ENCODE results near the gene GRIK2.

The GRIK2 gene

DNA sequence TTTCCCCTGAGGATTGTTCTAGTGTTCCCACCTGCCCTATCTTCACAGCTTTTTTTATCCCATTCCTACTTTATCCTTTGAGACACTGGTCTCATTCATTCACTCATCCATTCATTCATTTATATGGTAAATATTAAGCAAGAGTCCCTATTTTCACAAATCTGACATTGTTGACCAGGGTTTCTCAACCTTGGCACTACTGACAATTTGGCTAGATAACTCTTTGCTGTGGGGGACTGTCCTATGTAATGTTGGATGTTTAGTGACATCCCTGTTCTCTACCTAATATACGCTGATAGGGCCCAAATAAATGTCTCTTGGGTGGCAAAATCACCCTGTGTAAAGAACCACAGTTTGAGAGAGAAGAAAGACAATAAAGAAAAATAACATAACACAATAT lies 345.0 kb downstream of the GRIK2 start:
- H3K4me3 ChIP-seq (ENCODE audit: low read length), result no peak overlapping the region
- no peak for TF ChIP-seq ZNF274 (IDR thresholded peaks at IDR 0.05; ENCODE audit: low read depth, low read length)

DNA sequence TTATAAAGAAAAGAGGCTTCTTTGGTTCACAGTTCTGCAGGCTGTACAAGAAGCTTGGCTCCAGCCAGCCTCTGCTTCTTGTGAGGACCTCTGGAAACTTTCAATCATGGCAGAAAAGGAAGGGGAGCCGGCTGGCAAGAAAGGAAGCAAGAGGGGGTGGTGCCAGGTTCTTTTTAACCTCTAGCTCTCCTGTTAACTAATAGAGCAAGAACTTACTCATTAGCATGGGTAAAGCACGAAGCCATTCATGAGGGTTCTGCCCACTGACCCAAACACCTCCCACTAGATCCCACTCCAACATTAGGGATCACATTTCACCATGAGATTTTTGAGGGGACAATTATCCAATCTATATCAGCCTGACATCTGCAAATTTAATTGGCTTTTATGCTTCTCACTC lies 347.1 kb downstream of the GRIK2 start:
- H3K4me3 ChIP-seq (ENCODE audit: low read length), result no peak overlapping the region
- TF ChIP-seq ZNF274 (IDR thresholded peaks at IDR 0.05; ENCODE audit: low read depth, low read length), result no peak

DNA sequence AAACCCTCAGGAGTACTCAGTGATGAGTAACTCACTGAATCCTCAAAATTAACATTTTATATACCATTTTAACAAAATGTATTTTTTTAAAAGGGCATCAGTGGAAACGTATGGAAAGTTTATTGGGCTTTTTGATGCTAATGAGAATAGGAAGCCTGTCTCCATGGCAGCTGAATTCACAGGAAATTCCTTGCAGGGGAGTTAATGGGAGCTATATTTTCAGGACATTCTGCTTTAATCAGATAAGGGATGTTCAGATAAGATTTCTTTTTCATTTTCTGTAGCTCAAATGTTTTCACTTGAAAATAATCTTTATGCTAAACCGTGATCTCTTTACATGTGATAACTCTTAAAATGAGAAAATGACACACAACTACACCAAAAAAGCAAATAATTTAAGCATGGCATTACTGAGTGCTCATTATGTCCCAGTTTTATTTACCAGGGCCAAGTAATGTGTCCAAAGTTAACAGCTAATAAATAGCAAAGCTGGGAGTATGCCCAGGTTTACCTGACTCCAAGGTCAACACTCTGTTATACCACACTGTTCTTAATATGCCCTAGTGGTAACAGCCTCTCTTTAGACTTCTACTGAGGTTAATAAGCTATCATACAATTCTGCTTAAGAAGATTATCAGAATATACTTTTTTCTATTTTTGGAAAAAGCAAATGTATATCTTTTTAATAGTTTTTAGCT lies 348.1 kb downstream of the GRIK2 start:
- H3K4me3 ChIP-seq (ENCODE audit: low read length), result no peak overlapping the region

DNA sequence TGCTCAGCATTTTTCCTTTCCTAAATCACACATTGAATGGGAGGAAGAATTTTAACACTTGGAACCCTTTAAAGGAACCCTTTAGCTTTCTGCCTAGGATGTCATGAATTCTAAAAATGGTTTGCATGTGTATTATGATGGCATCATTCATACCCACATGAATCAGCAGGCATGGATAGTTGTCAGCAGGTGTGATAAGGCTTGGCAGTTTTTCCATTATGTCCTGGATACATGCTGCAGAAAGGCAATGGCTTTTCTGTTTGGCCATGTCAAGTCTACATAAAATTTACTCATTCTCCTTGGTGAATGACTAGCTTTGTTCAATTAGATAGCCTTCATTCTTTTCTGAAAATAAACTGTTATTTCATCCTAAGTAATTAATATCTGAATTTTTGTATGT lies 353.7 kb downstream of the GRIK2 start:
- H3K4me3 ChIP-seq (ENCODE audit: low read length), result no peak overlapping the region
- TF ChIP-seq ZNF274 (IDR thresholded peaks at IDR 0.05; ENCODE audit: low read depth, low read length), result no peak

More for the DNA sequence above, 348.1 kb downstream of the GRIK2 start:
- no peak for TF ChIP-seq ZNF274 (IDR thresholded peaks at IDR 0.05; ENCODE audit: low read depth, low read length)

DNA sequence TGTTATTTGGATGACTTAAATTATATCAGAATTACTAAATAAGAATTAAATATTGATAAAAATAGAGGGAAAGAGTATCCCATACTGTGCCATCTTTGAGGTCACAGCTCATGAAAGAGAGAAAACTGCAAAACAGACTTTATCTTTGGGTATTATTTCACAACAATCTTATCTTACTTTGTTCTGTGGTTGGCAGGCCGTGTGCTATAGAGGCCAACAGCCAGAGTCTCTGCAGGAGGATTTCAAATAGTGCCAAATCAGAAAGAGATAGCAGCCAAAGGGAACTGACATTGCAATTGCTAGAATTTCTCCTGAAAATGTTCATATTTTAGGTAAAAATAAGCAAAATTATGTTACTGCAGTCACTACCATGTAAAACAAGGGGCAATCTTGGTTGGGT lies 354.2 kb downstream of the GRIK2 start:
- no peak for TF ChIP-seq ZNF274 (IDR thresholded peaks at IDR 0.05; ENCODE audit: low read depth, low read length)
- H3K4me3 ChIP-seq (ENCODE audit: low read length), result no peak overlapping the region

DNA sequence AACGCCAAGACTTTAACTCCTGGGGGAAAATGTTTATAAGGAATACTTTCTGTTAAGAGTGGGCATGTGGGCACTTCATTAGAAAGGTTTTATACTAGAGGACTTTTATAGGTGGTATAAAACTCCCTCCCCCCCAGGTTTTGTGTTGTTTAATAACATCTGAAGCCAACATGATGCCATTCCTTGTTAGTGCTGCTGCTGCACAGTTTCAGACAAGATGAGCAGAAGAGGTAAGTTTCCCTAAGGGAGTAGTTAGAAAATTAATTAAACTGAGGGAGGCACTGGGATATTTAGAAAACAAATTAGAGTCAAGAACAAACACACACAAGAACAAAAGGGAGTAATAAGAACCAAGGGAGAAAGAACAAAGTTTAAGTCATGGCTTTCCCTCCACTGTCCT lies 362.4 kb downstream of the GRIK2 start:
- no peak for TF ChIP-seq ZNF274 (IDR thresholded peaks at IDR 0.05; ENCODE audit: low read depth, low read length)
- no peak overlapping the region for H3K4me3 ChIP-seq (ENCODE audit: low read length)

DNA sequence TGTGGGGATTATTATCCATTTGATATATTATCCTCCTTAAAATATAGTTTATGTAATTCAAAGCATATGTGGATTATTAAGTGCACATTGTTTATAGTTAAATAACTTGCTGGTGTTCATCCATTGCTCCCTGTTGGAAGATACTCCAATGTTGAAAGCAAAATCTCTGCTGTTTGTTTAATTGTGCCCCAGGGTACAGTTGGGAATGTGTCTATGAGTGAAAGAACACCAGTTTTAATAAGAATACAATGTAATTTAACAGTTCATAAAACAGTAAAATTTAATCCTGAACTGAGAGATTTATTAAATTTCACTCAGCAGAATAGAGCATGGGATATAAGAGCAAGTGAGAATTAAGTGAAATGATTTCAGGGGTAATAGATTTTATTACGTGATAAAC lies 364.9 kb downstream of the GRIK2 start:
- H3K4me3 ChIP-seq (ENCODE audit: low read length), result no peak overlapping the region
- no peak for TF ChIP-seq ZNF274 (IDR thresholded peaks at IDR 0.05; ENCODE audit: low read depth, low read length)

DNA sequence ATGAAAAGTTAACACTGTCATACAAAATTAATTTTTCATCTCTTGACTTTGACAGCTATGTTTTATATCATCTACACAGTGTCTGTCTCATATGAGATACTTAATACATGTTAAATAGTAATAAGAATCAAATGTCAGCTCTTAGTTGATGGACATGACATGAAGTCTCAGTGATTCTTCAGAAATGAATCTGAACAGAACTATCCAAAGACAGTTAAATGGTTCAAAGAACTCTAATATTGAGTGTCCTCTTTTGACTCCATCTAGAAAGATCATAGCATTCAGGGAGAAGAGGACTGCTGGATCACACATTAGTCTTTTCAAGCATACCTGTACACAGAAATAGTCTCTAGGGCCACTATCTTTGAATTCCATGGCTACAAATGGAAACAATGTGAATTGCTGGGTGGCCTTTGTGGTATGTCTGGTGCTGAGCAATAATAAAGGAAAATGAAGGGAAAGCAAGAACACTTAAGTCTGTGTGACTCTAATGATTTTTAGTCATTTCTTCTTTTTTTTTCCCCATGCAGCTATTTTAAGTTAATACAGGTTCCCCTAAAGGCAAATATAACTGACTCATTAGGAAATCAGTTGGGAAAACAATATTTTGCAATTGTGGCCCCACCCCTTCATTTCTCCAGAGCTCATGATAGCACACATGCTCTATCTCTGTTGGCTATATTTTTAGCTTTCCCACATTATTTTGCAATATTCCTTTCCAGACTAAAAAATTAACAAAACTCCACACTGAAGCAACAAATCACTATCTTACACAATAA lies 367.5 kb downstream of the GRIK2 start:
- TF ChIP-seq ZNF274 (IDR thresholded peaks at IDR 0.05; ENCODE audit: low read depth, low read length), result no peak
- no peak overlapping the region for H3K4me3 ChIP-seq (ENCODE audit: low read length)

DNA sequence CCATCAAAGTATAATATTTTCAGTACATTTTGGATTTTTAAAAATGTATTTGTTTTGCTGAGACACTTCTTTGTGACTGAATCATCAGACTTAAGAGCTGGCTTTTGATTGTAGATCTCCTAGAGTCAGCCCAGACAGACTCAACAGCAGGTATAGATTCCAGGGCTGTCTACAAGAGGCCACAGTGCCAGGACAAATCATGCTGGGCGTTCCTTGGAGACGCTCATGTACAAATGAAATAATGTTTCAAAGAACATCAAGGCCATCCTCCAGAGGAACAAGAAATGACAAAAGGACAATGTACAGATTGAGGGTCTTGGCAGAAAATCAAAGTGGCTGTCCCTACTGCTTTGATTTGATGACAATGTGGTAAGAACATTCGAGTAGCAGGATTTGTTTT lies 369.3 kb downstream of the GRIK2 start:
- no peak overlapping the region for H3K4me3 ChIP-seq (ENCODE audit: low read length)
- no peak for TF ChIP-seq ZNF274 (IDR thresholded peaks at IDR 0.05; ENCODE audit: low read depth, low read length)

DNA sequence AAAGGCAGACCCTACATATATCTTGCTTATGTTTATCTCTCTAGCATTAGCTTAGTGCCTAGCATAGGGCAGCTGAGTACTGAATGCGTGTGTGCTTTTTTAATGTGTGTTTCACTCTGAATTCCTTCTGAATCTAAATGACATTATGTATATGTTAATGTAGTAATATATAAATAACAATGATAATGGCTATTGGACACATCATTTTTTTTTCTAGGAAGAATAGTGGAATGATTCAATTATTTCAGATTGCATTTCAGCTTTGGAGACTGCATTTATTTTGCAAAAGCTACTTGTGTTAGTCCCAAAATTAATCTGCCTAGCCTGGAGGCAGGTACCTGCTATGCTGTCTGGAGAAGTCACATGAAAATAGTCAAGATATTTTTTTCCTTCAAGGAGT lies 371.8 kb downstream of the GRIK2 start:
- no peak for TF ChIP-seq ZNF274 (IDR thresholded peaks at IDR 0.05; ENCODE audit: low read depth, low read length)
- H3K4me3 ChIP-seq (ENCODE audit: low read length), result no peak overlapping the region

DNA sequence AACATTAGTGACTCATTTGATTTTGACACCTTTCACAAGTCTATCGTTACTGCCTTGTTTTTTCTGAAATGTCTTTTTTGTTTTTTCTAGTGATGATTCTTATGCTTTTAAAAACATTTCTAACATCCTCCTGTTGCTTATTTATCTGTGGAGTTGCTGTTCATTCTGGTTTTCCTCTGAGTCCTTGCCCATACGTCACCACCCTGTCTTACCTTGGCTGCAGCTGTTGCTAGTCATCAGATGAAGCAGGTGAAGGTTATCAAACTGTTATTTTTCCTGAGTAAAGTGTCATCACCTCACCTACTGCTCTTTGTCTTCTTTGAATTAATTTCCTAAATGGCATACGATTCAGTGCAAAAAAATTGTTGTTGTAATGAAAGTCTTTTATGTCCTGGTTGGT lies 376.6 kb downstream of the GRIK2 start:
- TF ChIP-seq ZNF274 (IDR thresholded peaks at IDR 0.05; ENCODE audit: low read depth, low read length), result no peak

DNA sequence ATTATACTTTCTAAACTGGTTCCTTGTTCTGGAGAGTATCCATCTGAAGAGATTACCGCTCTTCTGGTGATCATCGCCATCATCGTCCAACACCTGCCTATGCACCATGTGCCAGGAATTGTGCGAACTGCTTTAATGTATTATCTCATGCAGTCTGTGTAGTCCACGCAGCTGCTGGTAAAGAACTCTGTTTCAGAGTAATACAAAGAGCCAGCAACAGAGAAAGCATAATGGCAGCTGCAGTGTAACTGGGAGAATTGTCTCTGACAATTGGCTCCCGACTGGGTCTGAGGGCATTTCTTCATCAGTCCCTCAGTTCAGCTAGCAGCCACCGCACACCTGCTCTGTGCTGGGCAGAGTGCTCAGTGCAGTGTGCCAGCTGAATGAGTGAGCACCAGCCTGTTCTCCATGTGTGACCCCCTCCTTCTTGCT lies 383.4 kb downstream of the GRIK2 start:
- no peak overlapping the region for H3K4me3 ChIP-seq (ENCODE audit: low read length)
- no peak for TF ChIP-seq ZNF274 (IDR thresholded peaks at IDR 0.05; ENCODE audit: low read depth, low read length)

More for the DNA sequence above, 376.6 kb downstream of the GRIK2 start:
- no peak overlapping the region for H3K4me3 ChIP-seq (ENCODE audit: low read length)

DNA sequence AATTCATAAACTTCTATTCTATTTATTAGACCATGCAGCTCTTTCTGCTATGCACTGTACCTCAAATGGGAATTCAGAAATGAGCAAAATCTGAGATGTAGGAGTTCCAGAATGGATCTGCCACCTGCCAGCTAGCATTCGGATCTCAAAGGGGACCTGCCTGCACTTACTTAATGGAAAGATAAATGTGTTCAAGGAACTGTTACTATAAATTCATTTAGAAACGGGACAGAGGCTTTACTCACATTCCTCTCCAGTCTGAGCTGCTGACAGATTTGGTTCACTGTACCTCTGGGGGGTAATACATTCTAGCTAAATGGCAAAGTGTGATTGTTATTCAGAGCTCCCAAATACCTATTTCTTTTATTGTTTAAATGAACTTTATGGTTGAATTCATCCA lies 384.1 kb downstream of the GRIK2 start:
- no peak overlapping the region for H3K4me3 ChIP-seq (ENCODE audit: low read length)
- no peak for TF ChIP-seq ZNF274 (IDR thresholded peaks at IDR 0.05; ENCODE audit: low read depth, low read length)

DNA sequence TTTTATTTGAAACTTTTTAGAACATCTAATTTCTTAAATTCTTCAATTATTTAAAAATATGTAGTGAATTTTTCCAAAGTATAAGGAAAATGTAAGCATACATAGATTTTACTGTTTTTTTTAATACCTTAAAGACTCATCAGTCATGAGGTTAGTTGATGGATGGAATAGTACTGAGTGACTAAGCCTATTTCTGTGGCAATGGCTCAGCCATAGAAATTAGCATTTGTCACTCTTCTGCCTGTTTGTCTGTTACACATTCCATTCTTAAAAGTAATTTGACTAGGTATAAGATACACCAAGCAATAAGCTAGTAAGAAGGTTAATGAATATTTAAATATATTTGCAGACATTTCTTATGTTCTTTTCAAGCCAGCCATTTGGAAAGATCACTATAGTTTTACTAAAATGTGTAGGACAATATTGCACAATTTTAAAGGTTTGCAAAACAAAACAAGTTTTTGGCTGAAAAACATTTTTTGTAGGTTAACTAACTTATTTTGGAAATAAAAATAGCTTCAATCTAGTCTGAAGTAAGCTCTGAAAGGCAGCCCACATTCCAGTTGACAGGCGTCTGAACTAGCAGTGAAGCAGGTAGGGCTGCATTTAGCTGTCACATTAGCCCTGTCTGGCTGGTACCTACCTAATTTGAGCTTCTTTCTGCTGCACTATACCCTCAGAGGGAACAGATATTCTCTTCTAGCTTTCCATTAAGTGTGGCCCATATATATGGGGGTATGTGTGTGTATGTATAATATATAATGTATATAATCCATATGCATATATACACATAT lies 385.7 kb downstream of the GRIK2 start:
- TF ChIP-seq ZNF274 (IDR thresholded peaks at IDR 0.05; ENCODE audit: low read depth, low read length), result no peak
- no peak overlapping the region for H3K4me3 ChIP-seq (ENCODE audit: low read length)

DNA sequence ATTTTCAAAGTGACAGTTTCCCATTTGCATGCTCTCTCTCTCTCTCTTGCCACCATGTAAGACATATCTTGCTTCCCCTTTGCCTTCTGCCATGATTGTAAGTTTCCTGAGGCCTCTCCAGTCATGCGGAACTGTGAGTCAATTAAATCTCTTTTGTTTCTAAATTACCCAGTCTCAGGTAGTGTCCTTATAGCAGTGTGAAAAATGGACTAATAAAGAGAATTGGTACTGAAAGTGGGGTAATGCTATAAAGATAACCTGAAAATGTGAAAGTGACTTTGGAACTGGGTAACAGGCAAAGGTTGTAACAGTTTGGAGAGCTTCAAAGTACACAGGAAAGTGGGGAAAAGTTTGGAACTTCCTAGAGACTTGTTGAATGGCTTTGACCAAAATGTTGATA lies 389.8 kb downstream of the GRIK2 start:
- no peak for TF ChIP-seq ZNF274 (IDR thresholded peaks at IDR 0.05; ENCODE audit: low read depth, low read length)
- no peak overlapping the region for H3K4me3 ChIP-seq (ENCODE audit: low read length)
